Neural cell (in vitro differentiated cells): Measurements from ENCODE around the gene TEX101. TPM values are rescaled to one million over a fixed set of nuclear protein-coding genes. Genes with fewer than 3 reads are reported as not detected.

Experiments used
- H2AFZ ChIP-seq: fragments of 200-600, 300-800 bp; sonication (generic), shearing (Covaris generic); 2 replicates; pipeline ENCODE4 v1.6.0; 2014; ENCODE audit warnings: low read depth, mild to moderate bottlenecking, antibody characterized with exemption, low read length, moderate library complexity
- H3F3A ChIP-seq: fragments of 200-600 bp; shearing (Covaris generic); 2 replicates; pipeline ENCODE4 v1.6.1; 2016; ENCODE audit warnings: mild to moderate bottlenecking, moderate library complexity, mixed read lengths, antibody characterized with exemption, low read length; ENCODE audit not compliant: insufficient read depth, poor library complexity, severe bottlenecking
- H3K27ac ChIP-seq: fragments of 200-600, 300-800 bp; sonication (generic), shearing (Covaris generic); 2 replicates; pipeline ENCODE4 v1.5.1; 2014; ENCODE audit warnings: mild to moderate bottlenecking, low read length, moderate library complexity
- H3K27me3 ChIP-seq: fragments of 300-800, 200-600 bp; sonication (generic), shearing (Covaris generic); 2 replicates; pipeline ENCODE4 v1.6.0; 2014; ENCODE audit warnings: mild to moderate bottlenecking, low read depth, low read length, moderate library complexity; ENCODE audit not compliant: insufficient read depth
- H3K36me3 ChIP-seq: fragments of 300-800, 200-600 bp; sonication (generic), shearing (Covaris generic); 2 replicates; pipeline ENCODE4 v1.5.1; 2014; ENCODE audit warnings: mild to moderate bottlenecking, antibody characterized with exemption, low read length, moderate library complexity; ENCODE audit not compliant: insufficient read depth
- H3K4me2 ChIP-seq: fragments of 300-800, 200-600 bp; sonication (generic), shearing (Covaris generic); 2 replicates; pipeline ENCODE4 v1.6.0; 2014; ENCODE audit warnings: mild to moderate bottlenecking, low read length
- H3K4me3 ChIP-seq: fragments of 300-800, 200-600 bp; sonication (generic), shearing (Covaris generic); 2 replicates; pipeline ENCODE4 v1.5.1; 2014; ENCODE audit warnings: mild to moderate bottlenecking, low read length, moderate library complexity
- H3K79me2 ChIP-seq: fragments of 200-600 bp; shearing (Covaris generic); replicated peaks from 2 replicates; pipeline ENCODE4 v1.6.0; 2014; ENCODE audit warnings: mild to moderate bottlenecking, low read length, moderate library complexity; ENCODE audit not compliant: insufficient read depth
- H3K9ac ChIP-seq: fragments of 300-800, 200-600 bp; sonication (generic), shearing (Covaris generic); 2 replicates; pipeline ENCODE4 v1.6.1; 2016; ENCODE audit warnings: mild to moderate bottlenecking, low read length, mixed read lengths
- H3K9me2 ChIP-seq: fragments of 200-600 bp; shearing (Covaris generic); 2 replicates; pipeline ENCODE4 v1.6.1; 2016; ENCODE audit warnings: mild to moderate bottlenecking, low read length, mixed read lengths; ENCODE audit not compliant: insufficient read depth
- H3K9me3 ChIP-seq: fragments of 200-600, 300-800 bp; sonication (generic), shearing (Covaris generic); 2 replicates; pipeline ENCODE4 v1.6.1; 2016; ENCODE audit warnings: mild to moderate bottlenecking, mixed run types, low read length, moderate library complexity, mixed read lengths
- H4K20me1 ChIP-seq: fragments of 200-600 bp; shearing (Covaris generic); 2 replicates; pipeline ENCODE4 v1.6.1; 2016; ENCODE audit warnings: mild to moderate bottlenecking, mixed run types; ENCODE audit not compliant: insufficient read depth
- CTCF ChIP-seq: fragments of 450-650 bp; IDR thresholded peaks from 2 replicates; pipeline ENCODE4 v1.5.1; 2014; ENCODE audit warnings: antibody characterized with exemption, mild to moderate bottlenecking, moderate library complexity; ENCODE audit not compliant: poor library complexity, severe bottlenecking
- EP300 ChIP-seq: fragments of 450-650 bp; conservative IDR thresholded peaks from 2 replicates; pipeline ENCODE4 v1.6.1; 2014; ENCODE audit warnings: antibody characterized with exemption, mild to moderate bottlenecking, moderate library complexity; ENCODE audit not compliant: poor library complexity, severe bottlenecking
- EZH2 ChIP-seq: fragments of 200-600, 300-800 bp; shearing (Covaris generic), sonication (generic); IDR thresholded peaks from 2 replicates; pipeline ENCODE4 v1.6.1; 2014; ENCODE audit warnings: antibody characterized with exemption, low read length, borderline replicate concordance, mild to moderate bottlenecking; ENCODE audit not compliant: insufficient read depth, poor library complexity, severe bottlenecking
- MXI1 ChIP-seq: fragments of 450-650 bp; conservative IDR thresholded peaks from 2 replicates; pipeline ENCODE4 v1.6.1; 2014; ENCODE audit warnings: antibody characterized with exemption, mild to moderate bottlenecking; ENCODE audit not compliant: poor library complexity, severe bottlenecking
- POLR2AphosphoS5 ChIP-seq: IDR thresholded peaks from 2 replicates; pipeline ENCODE4 v1.6.1; 2012
- RAD21 ChIP-seq: fragments of 450-650 bp; conservative IDR thresholded peaks from 2 replicates; pipeline ENCODE4 v1.6.1; 2014; ENCODE audit warnings: antibody characterized with exemption, mild to moderate bottlenecking, moderate library complexity
- REST ChIP-seq: IDR thresholded peaks from 2 replicates; pipeline ENCODE4 v1.6.1; 2012; ENCODE audit warnings: borderline replicate concordance
- SMC3 ChIP-seq: fragments of 450-650 bp; conservative IDR thresholded peaks from 2 replicates; pipeline ENCODE4 v1.6.1; 2014; ENCODE audit warnings: antibody characterized with exemption, mild to moderate bottlenecking, moderate library complexity; ENCODE audit not compliant: poor library complexity
- TAF1 ChIP-seq: IDR thresholded peaks from 2 replicates; pipeline ENCODE4 v1.6.1; 2012; ENCODE audit warnings: low read depth
- polyA plus RNA-seq: library from polyadenylated mRNA; depleted of rRNA; stranded (reverse); fragments of >200 nt; gene quantifications from 2 replicates; pipeline ENCODE4 v1.2.3, GENCODE V29; 2014

The TEX101 gene
- polyA plus RNA-seq, 1 donor from 2014 or later = not detected

GRCh38 chr19:43433358-43433673 is 18.6 kb downstream of the TEX101 start:
- H4K20me1 ChIP-seq = no peaks in the 10 kb centered on the region
- no peak overlapping the region for H2AFZ ChIP-seq
- no peak overlapping the region for H3K4me2 ChIP-seq
- H3K9ac ChIP-seq = no peak overlapping the region
- H3K4me3 ChIP-seq = no peak overlapping the region
- H3F3A ChIP-seq = no peaks in the 10 kb centered on the region
- no peaks in the 10 kb centered on the region for H3K79me2 ChIP-seq
- H3K9me2 ChIP-seq = no peaks in the 10 kb centered on the region
- H3K36me3 ChIP-seq = no peaks in the 10 kb centered on the region
- H3K9me3 ChIP-seq = no peaks in the 10 kb centered on the region
- H3K27me3 ChIP-seq = no peaks in the 10 kb centered on the region
- H3K27ac ChIP-seq = no peak overlapping the region
- TF ChIP-seq SMC3 (no peak), REST (no peak), TAF1 (no peak), MXI1 (no peak), RAD21 (no peak), EP300 (no peak), POLR2AphosphoS5 (no peak), EZH2 (no peak), CTCF (no peak)

GRCh38 chr19:43433689-43434088 is 19.0 kb downstream of the TEX101 start:
- TF ChIP-seq CTCF = no peak

More at GRCh38 chr19:43433689-43434088, 19.0 kb downstream of the TEX101 start:
- no peaks in the 10 kb centered on the region for H3F3A ChIP-seq
- no peaks in the 10 kb centered on the region for H3K36me3 ChIP-seq
- no peak overlapping the region for H3K4me2 ChIP-seq
- no peaks in the 10 kb centered on the region for H3K9me2 ChIP-seq
- H3K9ac ChIP-seq = no peak overlapping the region
- no peaks in the 10 kb centered on the region for H3K27me3 ChIP-seq
- H3K79me2 ChIP-seq = no peaks in the 10 kb centered on the region
- H3K27ac ChIP-seq = no peak overlapping the region
- no peak overlapping the region for H2AFZ ChIP-seq
- no peaks in the 10 kb centered on the region for H4K20me1 ChIP-seq
- no peak overlapping the region for H3K4me3 ChIP-seq
- no peaks in the 10 kb centered on the region for H3K9me3 ChIP-seq
